PC-9 (cell line): ENCODE results near the gene KCNA5.

Experiments used
- EZH2 ChIP-seq: fragments of 200-600 bp; sonication (generic); IDR thresholded peaks from 2 replicates; pipeline ENCODE4 v1.8.0; 2017; ENCODE audit warnings: antibody characterized with exemption, low read depth
- TF ChIP-seq, protein P1 (sequence below): fragments of 200-600 bp; sonication (generic); conservative IDR thresholded peaks from 2 replicates; pipeline ENCODE4 v1.6.1; 2017; ENCODE audit warnings: mixed run types, antibody characterized with exemption, mild to moderate bottlenecking, moderate library complexity

DNA sequence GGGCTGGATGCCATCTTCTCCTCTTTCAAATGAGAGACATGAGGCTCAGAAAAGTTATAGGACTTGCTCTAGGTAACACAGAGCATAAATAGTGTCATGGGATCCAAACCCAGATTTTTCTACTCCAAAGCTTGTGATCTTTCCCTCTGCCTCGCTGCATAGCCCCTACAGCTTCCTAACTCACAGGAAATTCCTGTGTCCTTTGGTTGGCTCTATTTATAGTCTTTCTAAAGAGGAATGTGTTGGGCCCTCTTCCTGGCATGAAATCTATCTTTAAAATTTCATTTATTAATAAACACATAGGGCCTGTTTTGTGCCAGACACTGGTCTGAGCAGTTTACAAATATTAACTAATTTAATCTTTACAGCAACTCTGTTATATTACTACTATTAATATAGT lies 9.8 kb upstream of the KCNA5 start:
- TF ChIP-seq, protein P1, sequence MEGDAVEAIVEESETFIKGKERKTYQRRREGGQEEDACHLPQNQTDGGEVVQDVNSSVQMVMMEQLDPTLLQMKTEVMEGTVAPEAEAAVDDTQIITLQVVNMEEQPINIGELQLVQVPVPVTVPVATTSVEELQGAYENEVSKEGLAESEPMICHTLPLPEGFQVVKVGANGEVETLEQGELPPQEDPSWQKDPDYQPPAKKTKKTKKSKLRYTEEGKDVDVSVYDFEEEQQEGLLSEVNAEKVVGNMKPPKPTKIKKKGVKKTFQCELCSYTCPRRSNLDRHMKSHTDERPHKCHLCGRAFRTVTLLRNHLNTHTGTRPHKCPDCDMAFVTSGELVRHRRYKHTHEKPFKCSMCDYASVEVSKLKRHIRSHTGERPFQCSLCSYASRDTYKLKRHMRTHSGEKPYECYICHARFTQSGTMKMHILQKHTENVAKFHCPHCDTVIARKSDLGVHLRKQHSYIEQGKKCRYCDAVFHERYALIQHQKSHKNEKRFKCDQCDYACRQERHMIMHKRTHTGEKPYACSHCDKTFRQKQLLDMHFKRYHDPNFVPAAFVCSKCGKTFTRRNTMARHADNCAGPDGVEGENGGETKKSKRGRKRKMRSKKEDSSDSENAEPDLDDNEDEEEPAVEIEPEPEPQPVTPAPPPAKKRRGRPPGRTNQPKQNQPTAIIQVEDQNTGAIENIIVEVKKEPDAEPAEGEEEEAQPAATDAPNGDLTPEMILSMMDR: no peak
- TF ChIP-seq EZH2: no peak
